GM21528 (cell line): ENCODE results near the gene ABCD1.
A peak's percentile ranks its signal among the peaks of the same experiment; 100 is the strongest.
"Not testable (repeated sequence)": the region's sequence is repeated elsewhere in the genome, so short reads cannot be mapped to it uniquely, and the experiment has no call there.

Experiments
- ATAC-seq: cut with Tn5 transposase; IDR thresholded peaks from one replicate; pipeline ENCODE4 v1.9.1; 2021; ENCODE audit warnings: mild to moderate bottlenecking, moderate library complexity; ENCODE audit not compliant: unreplicated experiment, low FRiP score

ABCD1 gene

GRCh38 chrX:153706799-153707198 is 17.9 kb upstream of the ABCD1 start:
- ATAC-seq, result no peak

GRCh38 chrX:153707406-153707805 is 17.2 kb upstream of the ABCD1 start:
- ATAC-seq, result no peak

- no peak for ATAC-seq
Measured at GRCh38 chrX:153708415-153708814, 16.2 kb upstream of the ABCD1 start.

GRCh38 chrX:153709726-153710674 is 14.7 kb upstream of the ABCD1 start:
- no peak for ATAC-seq

GRCh38 chrX:153714256-153714655 is 10.4 kb upstream of the ABCD1 start:
- no peak for ATAC-seq

- ATAC-seq, result no peak
Measured at GRCh38 chrX:153717445-153717844, 7.2 kb upstream of the ABCD1 start.

GRCh38 chrX:153719238-153719637 is 5.4 kb upstream of the ABCD1 start:
- ATAC-seq, result no peak

GRCh38 chrX:153719701-153720100 is 5.0 kb upstream of the ABCD1 start:
- no peak for ATAC-seq

GRCh38 chrX:153722704-153723350 is 1.8 kb upstream of the ABCD1 start:
- no peak for ATAC-seq

- ATAC-seq, result peak; percentile 38
Measured at GRCh38 chrX:153723351-153724251, 1.1 kb upstream of the ABCD1 start.

GRCh38 chrX:153725039-153725831 is 579 bp downstream of the ABCD1 start:
- ATAC-seq, result peak; percentile 16

GRCh38 chrX:153725832-153726285 is 1.2 kb downstream of the ABCD1 start:
- no peak for ATAC-seq

- peak; percentile 41 for ATAC-seq
Measured at GRCh38 chrX:153726286-153727122, 1.8 kb downstream of the ABCD1 start.

GRCh38 chrX:153727123-153727931 is 2.7 kb downstream of the ABCD1 start:
- no peak for ATAC-seq

GRCh38 chrX:153728095-153728494 is 3.4 kb downstream of the ABCD1 start:
- ATAC-seq, result no peak

GRCh38 chrX:153728951-153729631 is 4.4 kb downstream of the ABCD1 start:
- no peak for ATAC-seq

- ATAC-seq, result not testable (repeated sequence)
Measured at GRCh38 chrX:153730115-153730514, 5.5 kb downstream of the ABCD1 start.
